Fibroblast of lung (primary cell): ENCODE results near the gene ZNF764. TPM values are rescaled to one million over a fixed set of nuclear protein-coding genes. Genes with fewer than 3 reads are reported as not detected.

Source experiments
- DNase-seq, 2 donors: peaks; one replicate each; pipeline versions ENCODE4 v3.0.0 to v3.0.0-alpha.2; 2010; ENCODE audit warnings: low read depth in 2 of 2
- H2AFZ ChIP-seq: 2 replicates; pipeline ENCODE4 v1.5.1; 2012; ENCODE audit warnings: low read length, control low read depth, inconsistent platforms
- H3K27ac ChIP-seq: 2 replicates; pipeline ENCODE4 v1.5.1; 2011; ENCODE audit warnings: low read length, control low read depth; ENCODE audit not compliant: insufficient read depth
- H3K27me3 ChIP-seq: 2 replicates; pipeline ENCODE4 v1.5.1; 2011; ENCODE audit warnings: mild to moderate bottlenecking, low read length; ENCODE audit not compliant: control insufficient read depth, insufficient read depth
- H3K36me3 ChIP-seq: 2 replicates; pipeline ENCODE4 v1.5.1; 2011; ENCODE audit warnings: low read length; ENCODE audit not compliant: control insufficient read depth, insufficient read depth
- H3K4me1 ChIP-seq: 2 replicates; pipeline ENCODE4 v1.5.1; 2011; ENCODE audit warnings: low read length; ENCODE audit not compliant: control insufficient read depth, insufficient read depth; ENCODE audit errors: extremely low read depth
- H3K4me2 ChIP-seq: 2 replicates; pipeline ENCODE4 v1.5.1; 2011; ENCODE audit warnings: low read length, control low read depth; ENCODE audit not compliant: insufficient read depth; ENCODE audit errors: extremely low read depth
- H3K4me3 ChIP-seq, 4 experiments: fragments of 200-600 bp in 1 of 4; sonication (generic) in 1 of 4; replicated peaks in 1 of 4; 2 replicates each; pipeline ENCODE4 v1.5.1; 2011 to 2016; ENCODE audit warnings: low read length in 4 of 4, low read depth in 3 of 4, mild to moderate bottlenecking in 3 of 4, control low read depth in 2 of 4, inconsistent platforms in 1 of 4, mixed read lengths in 1 of 4; ENCODE audit not compliant: insufficient read depth in 1 of 4; ENCODE audit errors: control extremely low read depth in 1 of 4
- H3K79me2 ChIP-seq: 2 replicates; pipeline ENCODE4 v1.5.1; 2012; ENCODE audit warnings: mild to moderate bottlenecking, low read length, inconsistent platforms; ENCODE audit not compliant: control insufficient read depth, insufficient read depth
- H3K9ac ChIP-seq: 2 replicates; pipeline ENCODE4 v1.5.1; 2011; ENCODE audit warnings: mild to moderate bottlenecking, low read length, control low read depth; ENCODE audit not compliant: insufficient read depth
- H3K9me3 ChIP-seq: 2 replicates; pipeline ENCODE4 v1.5.1; 2012; ENCODE audit warnings: low read depth, low read length; ENCODE audit not compliant: control insufficient read depth, insufficient read depth
- H4K20me1 ChIP-seq: 2 replicates; pipeline ENCODE4 v1.5.1; 2011; ENCODE audit warnings: low read length; ENCODE audit not compliant: control insufficient read depth, insufficient read depth; ENCODE audit errors: extremely low read depth
- EZH2 ChIP-seq: IDR thresholded peaks from 2 replicates; pipeline ENCODE4 v1.5.1; 2012; ENCODE audit warnings: low read length, control low read depth, mild to moderate bottlenecking; ENCODE audit errors: missing control alignments
- polyA plus RNA-seq, 2 donors: library from polyadenylated mRNA; depleted of rRNA in 1 of 2; stranded (reverse) in 1 of 2; unstranded in 1 of 2; fragments of >200 nt; gene quantifications; 2 replicates each; pipeline ENCODE4 v1.2.1, GENCODE V29; 2011 to 2012; ENCODE audit warnings: missing spikeins in 1 of 2
- total RNA-seq: library from RNA; depleted of rRNA; stranded (reverse); fragments of >200 nt; gene quantifications from 2 replicates; pipeline ENCODE4 v1.2.1, GENCODE V29; 2014
- TF ChIP-seq, protein P1 (sequence below), 2 donors: IDR thresholded peaks in 1 of 2; conservative IDR thresholded peaks in 1 of 2; 1 replicate in 1 of 2; 2 replicates in 1 of 2; pipeline ENCODE4 v1.5.1; 2011 to 2012; ENCODE audit warnings: low read length in 2 of 2, control low read depth in 1 of 2, inconsistent platforms in 1 of 2, low read depth in 1 of 2, mild to moderate bottlenecking in 1 of 2

Gene ZNF764
- total and polyA plus RNA-seq, 2 donors (not counting 1 experiment from before 2014, with no cell fraction given), result 2.4 to 3.1 TPM

- Histone ChIP-seq H3K9ac (peak overlapping the region; percentile 88), H3K36me3 (peaks cover 1% of the 10 kb centered on the region), H3K4me2 (peak overlapping the region; percentile 97), H3K79me2 (no peaks in the 10 kb centered on the region), H3K9me3 (no peaks in the 10 kb centered on the region), H3K4me1 (peaks cover 6% of the 10 kb centered on the region), H4K20me1 (no peaks in the 10 kb centered on the region), H3K27me3 (no peaks in the 10 kb centered on the region), H3K4me3 (peak overlapping the region; percentile 67 to 95 (median 70)), H3K27ac (peak overlapping the region; percentile 87), H2AFZ (peak overlapping the region; percentile 95)
- DNase-seq, result peak; percentile 18 to 42
- TF ChIP-seq EZH2, result no peak
- TF ChIP-seq, protein P1, sequence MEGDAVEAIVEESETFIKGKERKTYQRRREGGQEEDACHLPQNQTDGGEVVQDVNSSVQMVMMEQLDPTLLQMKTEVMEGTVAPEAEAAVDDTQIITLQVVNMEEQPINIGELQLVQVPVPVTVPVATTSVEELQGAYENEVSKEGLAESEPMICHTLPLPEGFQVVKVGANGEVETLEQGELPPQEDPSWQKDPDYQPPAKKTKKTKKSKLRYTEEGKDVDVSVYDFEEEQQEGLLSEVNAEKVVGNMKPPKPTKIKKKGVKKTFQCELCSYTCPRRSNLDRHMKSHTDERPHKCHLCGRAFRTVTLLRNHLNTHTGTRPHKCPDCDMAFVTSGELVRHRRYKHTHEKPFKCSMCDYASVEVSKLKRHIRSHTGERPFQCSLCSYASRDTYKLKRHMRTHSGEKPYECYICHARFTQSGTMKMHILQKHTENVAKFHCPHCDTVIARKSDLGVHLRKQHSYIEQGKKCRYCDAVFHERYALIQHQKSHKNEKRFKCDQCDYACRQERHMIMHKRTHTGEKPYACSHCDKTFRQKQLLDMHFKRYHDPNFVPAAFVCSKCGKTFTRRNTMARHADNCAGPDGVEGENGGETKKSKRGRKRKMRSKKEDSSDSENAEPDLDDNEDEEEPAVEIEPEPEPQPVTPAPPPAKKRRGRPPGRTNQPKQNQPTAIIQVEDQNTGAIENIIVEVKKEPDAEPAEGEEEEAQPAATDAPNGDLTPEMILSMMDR (conservative IDR thresholded peaks at IDR 0.05 in 1 of 2, IDR thresholded peaks at IDR 0.05 in 1 of 2; ENCODE audit: low read depth in 1 of 2, low read length in 2 of 2), result no peak
These were observed 22.9 kb downstream of the ZNF764 start for GRCh38 chr16:30535106-30535776.

DNA sequence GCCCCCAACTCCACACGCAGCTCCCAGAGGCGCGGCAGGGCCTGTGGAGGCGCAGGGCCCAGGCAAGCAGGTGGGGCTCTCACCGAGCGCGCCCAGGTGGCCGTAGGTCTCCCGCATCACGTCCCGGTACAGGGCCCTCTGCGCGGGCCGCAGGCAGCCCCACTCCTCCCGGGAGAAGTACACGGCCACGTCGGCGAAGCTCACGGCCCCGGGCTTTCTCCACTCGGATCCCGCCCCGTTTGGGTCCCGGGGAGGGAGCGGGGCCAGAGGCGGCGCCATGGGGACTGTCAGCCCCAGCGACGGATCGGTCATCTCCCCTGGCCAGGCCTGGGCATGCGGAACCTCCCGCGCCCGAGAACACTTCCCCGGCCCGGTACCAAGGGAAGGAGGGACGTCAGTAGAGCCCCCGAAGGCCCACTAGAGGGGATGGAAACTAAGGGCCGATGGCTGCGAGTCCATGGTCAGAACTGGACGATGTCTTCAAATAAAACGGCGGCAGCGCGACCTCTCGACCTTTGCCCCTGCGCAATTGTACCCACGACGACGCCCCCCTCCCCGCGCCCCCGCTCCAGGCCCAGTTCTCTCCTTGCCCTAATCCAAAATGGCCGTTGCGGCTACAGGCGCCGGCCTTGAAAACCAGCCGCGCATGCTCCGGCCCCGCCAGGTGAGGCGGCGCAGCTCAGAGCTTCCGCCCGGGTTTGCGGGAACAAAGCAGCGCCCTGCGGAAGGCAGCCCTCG lies 23.6 kb downstream of the ZNF764 start, which contains the start of gene ZNF747:
TSS of gene ZNF747 (minus strand) at position 491 of the 738 bp plus-strand sequence. CDS start at position 312, 179 bp downstream.
- H3K4me3 ChIP-seq, result peak within 1 kb of the TSS; percentile 67 to 95 (median 70)
- H3K4me2 ChIP-seq, result peak within 1 kb of the TSS; percentile 97
- peak within 1 kb of the TSS; percentile 95 for H2AFZ ChIP-seq
- H3K9me3 ChIP-seq, result no peaks in the 10 kb centered on the region
- no peaks in the 10 kb centered on the region for H3K79me2 ChIP-seq
- peak; percentile 80 to 89 for DNase-seq
- peak within 1 kb of the TSS; percentile 87 for H3K27ac ChIP-seq
- H3K36me3 ChIP-seq, result peaks cover 1% of the 10 kb centered on the region
- peak within 1 kb of the TSS; percentile 88 for H3K9ac ChIP-seq
- no peaks in the 10 kb centered on the region for H3K27me3 ChIP-seq
- H3K4me1 ChIP-seq, result peaks cover 6% of the 10 kb centered on the region
- TF ChIP-seq, protein P1 (conservative IDR thresholded peaks at IDR 0.05 in 1 of 2, IDR thresholded peaks at IDR 0.05 in 1 of 2; ENCODE audit: low read depth in 1 of 2, low read length in 2 of 2), result no peak
- TF ChIP-seq EZH2, result no peak
- H4K20me1 ChIP-seq, result no peaks in the 10 kb centered on the region

- DNase-seq, result no peak
- Histone ChIP-seq H2AFZ (peak overlapping the region; percentile 95), H3K9me3 (no peaks in the 10 kb centered on the region), H3K4me2 (peak overlapping the region; percentile 97), H3K9ac (peak overlapping the region; percentile 88), H3K4me3 (peak overlapping the region; percentile 67 to 95 (median 70)), H3K79me2 (no peaks in the 10 kb centered on the region), H3K36me3 (peaks cover 1% of the 10 kb centered on the region), H4K20me1 (no peaks in the 10 kb centered on the region), H3K4me1 (peaks cover 6% of the 10 kb centered on the region), H3K27me3 (no peaks in the 10 kb centered on the region), H3K27ac (peak overlapping the region; percentile 87)
- TF ChIP-seq, protein P1 (conservative IDR thresholded peaks at IDR 0.05 in 1 of 2, IDR thresholded peaks at IDR 0.05 in 1 of 2; ENCODE audit: low read depth in 1 of 2, low read length in 2 of 2), result no peak
- no peak for TF ChIP-seq EZH2
These were observed 24.3 kb downstream of the ZNF764 start for GRCh38 chr16:30533748-30534367.
